ENCODE measurements around the gene RXRA. TPM values are rescaled to one million over a fixed set of nuclear protein-coding genes. Genes with fewer than 3 reads are reported as not detected.

The RXRA gene
- total and polyA plus RNA-seq, 2 of the 13 experiments (the other 11 are each of a cell fraction or from before 2014, with no cell fraction given): 18.9 to 29.2 TPM

GRCh38 chr9:134333234-134333873, 7.1 kb downstream of the RXRA start (continued):
- TF ChIP-seq ZFX (CRISPR knock-in tag; IDR thresholded peaks at IDR 0.05; ENCODE audit: low read depth): peak; percentile 57

GRCh38 chr9:134333874-134334581, 7.8 kb downstream of the RXRA start:
- Histone ChIP-seq H3K9me3 (ENCODE audit: low read length) (no peaks in the 10 kb centered on the region), H3K4me2 (ENCODE audit: low read depth, low read length) (peak overlapping the region; percentile 82), H3K4me3 (replicated peaks in 1 of 3; ENCODE audit: insufficient read depth in 1 of 3, low read depth in 2 of 3, low read length in 3 of 3) (peak overlapping the region; percentile 10 to 67 (median 35); a peak in 3 of 6 replicates), H3K27ac (ENCODE audit: extremely low read length, insufficient read depth, low read length) (peak overlapping the region; percentile 74), H3K4me1 (ENCODE audit: insufficient read depth, low read length) (peaks cover 100% of the 10 kb centered on the region), H3K79me2 (ENCODE audit: insufficient read depth, low read length) (peaks cover 99% of the 10 kb centered on the region), H3K36me3 (replicated peaks in 1 of 2; ENCODE audit: control insufficient read depth in 1 of 2, insufficient read depth in 2 of 2, low read length in 2 of 2) (peaks cover 0 to 3% of the 10 kb centered on the region in 2 experiments; a peak in 2 of 5 replicates), H2AFZ (ENCODE audit: low read length) (no peak overlapping the region), H4K20me1 (ENCODE audit: insufficient read depth, low read length) (peaks cover 83% of the 10 kb centered on the region), H3K27me3 (ENCODE audit: control insufficient read depth in 1 of 2, insufficient read depth in 2 of 2, low read length in 2 of 2) (no peaks in the 10 kb centered on the region), H3K9ac (ENCODE audit: insufficient read depth, low read depth, low read length) (peak overlapping the region; percentile 10; the same call in 1 of the 2 replicates)
- in situ Hi-C loops (cut with HindIII; ENCODE audit: extremely low pct_ligation_motif_present, low pct_unique_long_range_greater_than_20kb) (loop anchor here (10.0 kb wide), 1 partner anchor 269 kb away; the partner anchor contains the start of gene BRD3), intact Hi-C loops (cut with micrococcal nuclease; ENCODE audit: unreplicated experiment) (loop anchor here (2.0 kb wide), 1 partner anchor 101 kb away; no protein-coding TSS in a partner anchor)
- ATAC-seq: no peak
- WGBS (ENCODE audit: low lambda C conversion rate): 100% methylated on average over 1 of the region's 16 CpGs
- BruUV-seq (replicated peaks): no TSS peak
- no peak for DNase-seq (ENCODE audit: low spot score)
- CTCF ChIA-PET (ENCODE audit: low intra/inter-chr PET ratio, low total read pairs): no interaction called here
- POLR2A ChIA-PET: interaction anchor here (1.5 kb wide), 3 partner anchors 11 to 159 kb away, joined by 3 to 7 read pairs (median 4); no protein-coding TSS in a partner anchor
- FAIRE-seq: no peak
- TF ChIP-seq, protein P1, sequence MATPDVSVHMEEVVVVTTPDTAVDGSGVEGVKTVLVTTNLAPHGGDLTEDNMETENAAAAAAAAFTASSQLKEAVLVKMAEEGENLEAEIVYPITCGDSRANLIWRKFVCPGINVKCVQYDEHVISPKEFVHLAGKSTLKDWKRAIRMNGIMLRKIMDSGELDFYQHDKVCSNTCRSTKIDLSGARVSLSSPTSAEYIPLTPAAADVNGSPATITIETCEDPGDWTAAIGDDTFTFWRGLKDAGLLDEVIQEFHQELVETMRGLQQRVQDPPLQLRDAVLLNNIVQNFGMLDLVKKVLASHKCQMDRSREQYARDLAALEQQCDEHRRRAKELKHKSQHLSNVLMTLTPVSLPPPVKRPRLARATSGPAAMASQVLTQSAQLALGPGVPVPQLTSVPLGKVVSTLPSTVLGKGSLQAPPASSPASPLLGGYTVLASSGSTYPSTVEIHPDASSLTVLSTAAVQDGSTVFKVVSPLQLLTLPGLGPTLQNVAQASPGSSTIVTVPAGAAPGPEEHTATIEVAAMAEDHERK (CRISPR knock-in tag; IDR thresholded peaks at IDR 0.05; ENCODE audit: low read depth): no peak
- TF ChIP-seq KDM3A (CRISPR knock-in tag; IDR thresholded peaks at IDR 0.05; ENCODE audit: low read depth) (no peak), HNRNPL (IDR thresholded peaks at IDR 0.05; ENCODE audit: low read depth, low read length) (0 out of 2 replicates have a peak, but pooled peaks have one; percentile 65), ZNF296 (CRISPR knock-in tag; conservative IDR thresholded peaks at IDR 0.05) (no peak), ZNF333 (CRISPR knock-in tag; IDR thresholded peaks at IDR 0.05; ENCODE audit: borderline replicate concordance) (no peak), SP2 (CRISPR knock-in tag; IDR thresholded peaks at IDR 0.05) (no peak), MIER2 (CRISPR knock-in tag; IDR thresholded peaks at IDR 0.05) (0 out of 2 replicates have a peak, but pooled peaks have one; percentile 22), ZNF292 (CRISPR knock-in tag; IDR thresholded peaks at IDR 0.05; ENCODE audit: borderline replicate concordance, low read depth) (0 out of 2 replicates have a peak, but pooled peaks have one; percentile 6), ZBTB34 (CRISPR knock-in tag; IDR thresholded peaks at IDR 0.05) (0 out of 2 replicates have a peak, but pooled peaks have one; percentile 6)
- TF ChIP-seq, protein P2, sequence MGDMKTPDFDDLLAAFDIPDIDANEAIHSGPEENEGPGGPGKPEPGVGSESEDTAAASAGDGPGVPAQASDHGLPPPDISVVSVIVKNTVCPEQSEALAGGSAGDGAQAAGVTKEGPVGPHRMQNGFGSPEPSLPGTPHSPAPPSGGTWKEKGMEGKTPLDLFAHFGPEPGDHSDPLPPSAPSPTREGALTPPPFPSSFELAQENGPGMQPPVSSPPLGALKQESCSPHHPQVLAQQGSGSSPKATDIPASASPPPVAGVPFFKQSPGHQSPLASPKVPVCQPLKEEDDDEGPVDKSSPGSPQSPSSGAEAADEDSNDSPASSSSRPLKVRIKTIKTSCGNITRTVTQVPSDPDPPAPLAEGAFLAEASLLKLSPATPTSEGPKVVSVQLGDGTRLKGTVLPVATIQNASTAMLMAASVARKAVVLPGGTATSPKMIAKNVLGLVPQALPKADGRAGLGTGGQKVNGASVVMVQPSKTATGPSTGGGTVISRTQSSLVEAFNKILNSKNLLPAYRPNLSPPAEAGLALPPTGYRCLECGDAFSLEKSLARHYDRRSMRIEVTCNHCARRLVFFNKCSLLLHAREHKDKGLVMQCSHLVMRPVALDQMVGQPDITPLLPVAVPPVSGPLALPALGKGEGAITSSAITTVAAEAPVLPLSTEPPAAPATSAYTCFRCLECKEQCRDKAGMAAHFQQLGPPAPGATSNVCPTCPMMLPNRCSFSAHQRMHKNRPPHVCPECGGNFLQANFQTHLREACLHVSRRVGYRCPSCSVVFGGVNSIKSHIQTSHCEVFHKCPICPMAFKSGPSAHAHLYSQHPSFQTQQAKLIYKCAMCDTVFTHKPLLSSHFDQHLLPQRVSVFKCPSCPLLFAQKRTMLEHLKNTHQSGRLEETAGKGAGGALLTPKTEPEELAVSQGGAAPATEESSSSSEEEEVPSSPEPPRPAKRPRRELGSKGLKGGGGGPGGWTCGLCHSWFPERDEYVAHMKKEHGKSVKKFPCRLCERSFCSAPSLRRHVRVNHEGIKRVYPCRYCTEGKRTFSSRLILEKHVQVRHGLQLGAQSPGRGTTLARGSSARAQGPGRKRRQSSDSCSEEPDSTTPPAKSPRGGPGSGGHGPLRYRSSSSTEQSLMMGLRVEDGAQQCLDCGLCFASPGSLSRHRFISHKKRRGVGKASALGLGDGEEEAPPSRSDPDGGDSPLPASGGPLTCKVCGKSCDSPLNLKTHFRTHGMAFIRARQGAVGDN (CRISPR knock-in tag; IDR thresholded peaks at IDR 0.05): peak; percentile 16; the same call in 1 of the 2 replicates
